Head of caudate nucleus (tissue), 42 donors: ENCODE measurements around the gene OR52B6.
"Not testable (repeated sequence)": the region's sequence is repeated elsewhere in the genome, so short reads cannot be mapped to it uniquely, and the experiment has no call there.

Experiments used
- DNase-seq, 42 donors: peaks; one replicate each; pipeline versions ENCODE4 v3.0.0 to v3.0.0-alpha.2; 2020 to 2021; ENCODE audit warnings: mixed read lengths in 7 of 42
- intact Hi-C: fragments of 100-400 bp; cut with DNase I; formaldehyde crosslinking; loops from one replicate; pipeline ENCODE4 v1.15.0; 2022

Gene OR52B6, protein sequence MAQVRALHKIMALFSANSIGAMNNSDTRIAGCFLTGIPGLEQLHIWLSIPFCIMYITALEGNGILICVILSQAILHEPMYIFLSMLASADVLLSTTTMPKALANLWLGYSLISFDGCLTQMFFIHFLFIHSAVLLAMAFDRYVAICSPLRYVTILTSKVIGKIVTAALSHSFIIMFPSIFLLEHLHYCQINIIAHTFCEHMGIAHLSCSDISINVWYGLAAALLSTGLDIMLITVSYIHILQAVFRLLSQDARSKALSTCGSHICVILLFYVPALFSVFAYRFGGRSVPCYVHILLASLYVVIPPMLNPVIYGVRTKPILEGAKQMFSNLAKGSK

DNA sequence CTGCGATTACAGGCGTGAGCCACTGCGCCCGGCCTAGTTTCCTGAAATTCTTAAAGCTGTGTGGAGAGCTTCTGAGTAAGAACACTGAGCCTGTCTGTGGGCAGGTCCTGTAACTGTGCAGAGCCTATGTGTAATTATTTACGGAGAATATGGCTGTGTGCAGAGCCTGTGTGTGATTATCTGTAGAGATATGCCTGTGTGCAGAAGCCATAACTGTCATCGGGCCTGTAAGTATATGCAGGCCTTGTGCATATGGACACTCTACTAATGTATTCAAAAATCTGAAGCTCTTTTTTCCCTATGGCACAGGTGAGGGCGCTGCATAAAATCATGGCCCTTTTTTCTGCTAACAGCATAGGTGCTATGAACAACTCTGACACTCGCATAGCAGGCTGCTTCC lies at the start of gene OR52B6:
Gene OR52B6, plus strand, starts transcription at position 301 of the 400 bp plus-strand sequence. Its CDS starts 0 bp downstream, at position 301.
- intact Hi-C loops: no loop called here
- no peak for DNase-seq

DNA sequence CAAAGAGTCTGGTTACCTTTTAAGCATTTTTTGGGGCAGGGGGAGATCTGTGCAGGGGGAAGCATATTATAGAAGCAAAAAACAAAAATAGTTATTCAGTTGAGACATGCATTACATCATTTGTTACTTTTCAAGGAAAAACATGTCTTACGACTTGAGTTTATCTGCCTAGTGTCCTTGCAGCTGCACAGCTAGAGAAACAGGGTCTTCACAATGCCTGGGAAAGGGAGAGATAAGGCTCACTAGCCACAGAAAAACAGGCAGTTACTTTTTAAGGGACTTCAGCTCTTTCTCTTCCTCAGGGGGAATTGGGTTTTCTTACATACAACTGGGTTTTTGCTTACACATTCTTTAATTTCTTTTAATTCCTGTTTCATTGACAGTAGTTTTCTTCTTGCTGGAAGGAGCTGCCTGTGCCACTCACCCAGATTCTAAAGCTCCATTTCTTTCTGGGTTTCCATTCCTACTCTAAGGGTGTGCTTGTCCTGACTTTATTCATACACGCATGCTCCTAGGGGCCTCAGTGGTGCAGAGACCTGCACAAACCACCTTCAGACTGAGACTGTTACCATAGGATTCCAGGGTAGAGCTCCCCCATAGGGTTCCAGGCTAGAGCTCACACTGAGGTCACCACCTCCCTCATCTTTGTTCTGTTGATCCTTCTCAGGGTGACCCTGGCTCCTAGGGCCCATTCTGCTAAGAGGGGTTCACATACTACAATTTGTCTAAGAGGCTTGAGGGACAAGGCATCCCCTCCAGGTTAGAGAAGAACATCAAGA lies 49.4 kb upstream of the OR52B6 start:
- intact Hi-C loops: no loop called here
- no peak for DNase-seq

DNA sequence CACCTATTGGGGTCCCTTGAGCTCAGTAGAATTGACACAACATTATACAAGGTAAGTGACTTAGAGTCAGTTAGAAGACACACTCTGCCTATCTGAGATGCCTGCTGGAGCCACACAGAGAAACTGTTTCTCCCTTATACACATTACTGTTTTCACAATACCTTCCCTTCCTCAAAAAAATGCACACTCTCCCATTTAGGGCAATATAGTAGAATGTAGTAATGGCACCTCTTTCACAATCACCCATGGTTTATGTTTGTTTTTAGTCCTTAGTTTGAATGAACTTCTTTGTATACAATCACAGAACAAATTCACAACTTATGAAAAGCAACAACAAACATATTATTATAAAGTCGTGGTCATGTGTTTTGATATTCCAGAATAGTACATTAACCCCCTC lies 46.6 kb upstream of the OR52B6 start:
- DNase-seq: no peak
- intact Hi-C loops: no loop called here

DNA sequence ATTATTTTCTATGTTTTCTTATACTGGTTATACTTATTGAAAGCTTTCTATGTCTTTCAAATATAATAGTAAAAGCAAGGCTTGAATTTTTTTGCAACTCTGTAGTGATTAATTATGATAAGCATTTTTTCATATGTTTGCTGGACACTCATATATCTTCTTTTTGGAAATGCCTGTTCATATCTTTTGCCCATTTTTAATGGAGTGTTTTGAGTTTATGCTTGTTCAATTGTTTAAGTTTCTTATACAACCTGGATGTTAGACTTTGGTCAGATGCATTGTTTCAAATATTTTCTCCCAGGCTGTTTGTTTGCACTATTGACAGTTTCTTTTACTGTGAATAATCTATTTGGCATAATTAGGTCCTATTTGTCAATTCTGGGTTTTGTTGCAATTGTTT lies 44.2 kb upstream of the OR52B6 start:
- no peak for DNase-seq
- intact Hi-C loops: no loop called here

DNA sequence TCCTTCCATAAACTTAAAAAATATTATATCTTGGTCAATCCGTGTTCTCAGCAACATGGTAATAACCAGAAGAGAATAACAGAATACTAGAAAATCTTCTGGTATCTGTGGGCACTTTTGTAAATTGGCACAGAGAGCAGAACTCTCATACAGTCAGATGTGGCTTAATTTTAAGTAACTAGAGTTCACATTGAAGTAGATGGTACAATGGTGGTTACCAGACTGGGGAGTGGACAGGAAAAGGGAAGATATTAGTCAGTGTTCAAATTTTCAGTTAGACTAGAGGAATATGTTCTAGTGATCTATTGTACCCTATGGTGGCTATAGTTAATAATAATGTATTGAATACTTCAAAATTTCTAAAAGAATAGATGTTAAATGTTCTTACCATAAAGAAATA lies 39.2 kb upstream of the OR52B6 start:
- no peak for DNase-seq
- intact Hi-C loops: no loop called here

DNA sequence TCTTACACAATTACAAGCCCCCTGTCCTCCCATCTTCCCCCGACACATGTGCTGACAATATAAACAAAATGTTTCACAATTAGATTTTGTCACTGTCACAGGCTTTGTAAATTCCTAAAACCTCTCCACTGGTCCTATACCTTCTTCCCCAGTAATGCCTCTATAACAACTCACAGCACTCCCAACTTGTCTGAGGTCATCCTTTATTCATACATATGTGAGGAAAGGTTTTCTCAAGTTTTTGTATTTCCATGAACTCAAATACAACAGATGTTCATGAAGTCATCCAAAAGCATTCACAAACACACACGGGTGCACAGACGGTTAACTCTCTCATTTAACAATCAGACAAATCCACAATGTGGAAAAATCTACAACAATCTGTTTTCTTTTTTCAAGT lies 34.2 kb upstream of the OR52B6 start:
- intact Hi-C loops: no loop called here
- no peak for DNase-seq

DNA sequence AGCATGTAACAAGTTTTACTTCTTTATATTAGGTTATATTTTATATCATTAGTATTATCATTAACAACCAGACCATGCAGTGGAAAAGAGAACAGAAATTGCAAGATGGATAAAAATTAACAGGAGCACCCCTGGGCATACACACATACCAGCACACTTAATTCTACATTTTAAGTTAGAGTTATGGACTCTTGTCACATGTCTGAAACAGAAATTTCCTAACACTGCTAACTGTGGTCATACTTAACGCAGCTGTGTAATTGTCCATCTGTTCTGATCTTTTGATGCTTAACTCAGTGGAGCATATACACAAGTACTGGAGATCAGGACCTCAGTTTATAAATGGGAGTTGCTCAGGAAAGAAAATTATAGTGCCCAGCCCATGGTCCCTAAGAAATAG lies 32.7 kb upstream of the OR52B6 start:
- DNase-seq: no peak
- intact Hi-C loops: no loop called here

DNA sequence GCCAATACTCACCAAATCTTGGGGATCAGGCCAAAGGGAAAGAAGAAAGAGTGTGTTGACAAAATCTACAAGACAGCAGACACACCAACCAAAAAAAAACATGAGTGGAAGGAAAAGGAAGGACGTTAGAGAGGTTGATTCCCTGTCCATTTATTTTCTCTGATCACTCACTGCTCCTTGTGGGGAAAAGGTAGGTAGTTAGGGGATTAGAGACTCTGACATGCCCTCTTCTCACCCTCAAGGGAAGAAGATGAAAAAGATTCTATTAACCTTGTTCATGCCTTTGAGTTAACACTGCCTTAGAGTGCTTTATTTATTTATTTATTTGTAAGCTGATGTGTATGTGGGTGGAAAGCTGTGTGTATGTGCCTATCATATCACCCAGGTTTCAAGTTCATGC lies 32.2 kb upstream of the OR52B6 start, which contains the start of gene OR52H1:
Gene OR52H1, minus strand, starts transcription at position 101 of the 400 bp plus-strand sequence. CDS start 3,035 bp downstream, outside the sequence.
- intact Hi-C loops: no loop called here

DNA sequence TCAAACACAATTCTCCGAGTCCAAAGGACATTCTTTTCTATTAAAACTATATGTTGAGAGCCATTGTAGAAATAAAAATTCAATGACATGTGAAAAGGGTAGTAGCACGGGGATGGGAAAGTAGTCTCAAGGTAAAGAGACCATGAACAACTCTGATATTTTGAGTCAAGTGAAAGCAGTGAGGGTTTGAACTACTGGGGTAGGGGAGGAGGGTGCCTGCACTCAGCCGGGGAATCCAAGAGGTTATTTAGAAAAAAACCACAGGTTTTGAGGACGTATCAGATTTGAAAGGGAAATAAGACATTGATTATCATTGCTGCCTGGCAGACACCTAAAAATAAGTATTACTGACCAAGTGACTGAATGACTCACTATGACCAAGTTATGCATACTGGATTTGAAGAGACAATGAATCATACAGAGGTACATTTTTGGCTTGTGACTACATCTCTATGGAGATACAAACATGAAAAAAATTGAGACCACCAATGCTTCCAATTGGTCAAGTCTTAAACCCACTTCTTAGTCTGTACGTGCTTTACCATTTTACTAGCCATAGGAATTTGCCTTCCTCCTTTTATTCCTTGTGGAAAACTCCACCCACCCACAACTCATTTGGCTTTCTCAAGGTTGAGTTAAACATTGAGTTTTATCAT lies 30.1 kb upstream of the OR52B6 start:
- intact Hi-C loops: no loop called here

More for the DNA sequence above, 32.2 kb upstream of the OR52B6 start, which contains the start of gene OR52H1:
- DNase-seq: no peak

DNA sequence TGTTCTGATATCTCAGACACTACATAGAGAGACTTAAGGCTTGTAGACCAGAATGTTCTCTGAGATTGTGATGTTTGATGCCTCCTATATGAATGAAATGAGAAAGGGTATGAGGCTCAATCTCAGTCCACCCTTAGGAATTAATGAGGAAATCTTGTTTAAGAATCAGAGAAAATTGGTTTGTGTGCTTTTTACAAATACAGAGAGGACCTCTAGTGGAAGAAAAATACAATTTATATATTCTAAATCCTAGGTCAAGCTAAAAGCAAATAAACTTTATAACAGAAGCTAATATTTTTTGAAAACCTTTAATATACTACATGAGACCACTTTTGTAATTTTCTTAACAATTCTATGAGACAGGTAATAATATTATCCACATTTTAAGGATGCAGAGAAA lies 27.3 kb upstream of the OR52B6 start:
- intact Hi-C loops: no loop called here

More for the DNA sequence above, 30.1 kb upstream of the OR52B6 start:
- no peak for DNase-seq

DNA sequence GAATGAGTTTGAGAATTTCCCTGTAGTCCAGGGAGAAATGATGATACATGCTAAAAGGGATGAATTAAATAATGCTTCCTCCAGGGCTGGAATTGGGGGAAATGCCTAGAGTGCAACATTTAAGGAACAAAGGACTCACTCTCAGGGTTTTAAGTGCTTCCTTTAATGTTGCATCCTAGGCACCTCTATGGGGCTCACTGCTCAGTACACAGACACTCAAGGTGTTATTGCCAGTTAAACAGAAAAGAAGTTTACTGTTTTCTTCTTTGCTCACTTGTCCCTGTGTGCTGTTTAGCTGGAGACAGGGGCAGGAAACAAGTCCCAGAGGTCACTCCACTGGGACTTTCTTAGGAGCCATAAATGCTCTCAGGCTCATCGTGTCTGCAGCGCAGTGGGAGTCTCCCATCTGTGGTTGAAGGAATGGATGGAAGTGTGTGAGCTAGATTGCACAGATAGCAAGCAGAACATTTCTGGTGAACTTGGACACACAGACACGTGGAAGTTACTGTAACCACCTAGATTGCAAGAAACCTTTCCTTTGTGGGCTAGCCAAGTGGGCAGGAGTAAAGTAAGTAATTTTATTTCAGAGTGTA lies 24.0 kb upstream of the OR52B6 start:
- no peak for DNase-seq
- intact Hi-C loops: no loop called here

More for the DNA sequence above, 27.3 kb upstream of the OR52B6 start:
- DNase-seq: no peak

DNA sequence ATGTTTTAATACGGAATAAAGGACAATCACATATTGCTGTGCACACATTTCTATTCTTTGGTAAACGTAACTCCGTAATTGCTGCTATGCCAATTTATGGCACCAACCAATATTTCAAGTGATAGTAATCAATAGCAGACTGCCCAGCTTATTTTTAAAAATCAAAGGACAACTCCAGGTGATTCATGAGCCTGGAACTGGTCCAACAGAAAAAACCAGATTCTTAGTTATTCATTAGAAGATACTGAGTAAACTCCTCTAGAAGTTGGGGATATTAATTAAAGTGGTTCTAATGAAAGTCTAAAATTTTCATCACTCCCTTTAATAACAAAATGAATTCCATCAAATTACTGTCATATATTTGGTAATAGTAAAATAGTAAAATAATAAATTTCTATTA lies 22.9 kb upstream of the OR52B6 start:
- DNase-seq: no peak

DNA sequence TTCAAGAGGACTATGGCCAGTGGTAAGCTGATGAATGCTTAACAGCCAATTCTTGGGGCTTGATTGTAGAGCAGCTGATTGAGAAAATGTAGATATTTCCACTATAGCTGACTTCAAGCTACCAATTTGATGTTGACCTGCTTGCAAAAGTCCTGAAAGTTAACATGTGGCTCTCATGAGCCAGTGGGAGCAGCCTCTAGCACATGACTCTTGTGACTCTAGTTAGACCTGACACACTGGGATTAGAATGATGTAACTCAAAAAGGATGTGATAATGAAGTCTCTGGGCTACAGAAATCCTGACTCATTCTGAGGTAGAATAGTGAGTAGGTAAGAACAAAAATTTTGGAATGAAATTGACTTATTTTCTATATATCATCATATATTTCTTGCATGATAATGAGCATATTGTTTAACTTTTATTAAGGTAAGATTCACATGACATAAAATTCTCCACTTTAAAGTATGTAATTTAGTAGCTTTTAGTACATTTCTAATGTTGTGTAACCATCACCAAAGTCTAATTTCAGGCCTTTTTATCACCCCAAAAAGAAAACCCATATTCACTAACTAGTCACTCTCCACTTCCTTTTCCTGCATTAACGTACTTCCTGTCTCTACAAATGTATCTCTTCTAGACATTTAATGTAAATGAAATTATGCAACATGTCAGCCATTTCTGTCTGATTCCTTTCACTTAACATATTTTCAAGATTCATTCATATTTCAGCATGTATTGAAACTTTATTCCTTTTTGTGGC lies 16.2 kb upstream of the OR52B6 start:
- intact Hi-C loops: no loop called here
- no peak for DNase-seq

More for the DNA sequence above, 22.9 kb upstream of the OR52B6 start:
- intact Hi-C loops: no loop called here

DNA sequence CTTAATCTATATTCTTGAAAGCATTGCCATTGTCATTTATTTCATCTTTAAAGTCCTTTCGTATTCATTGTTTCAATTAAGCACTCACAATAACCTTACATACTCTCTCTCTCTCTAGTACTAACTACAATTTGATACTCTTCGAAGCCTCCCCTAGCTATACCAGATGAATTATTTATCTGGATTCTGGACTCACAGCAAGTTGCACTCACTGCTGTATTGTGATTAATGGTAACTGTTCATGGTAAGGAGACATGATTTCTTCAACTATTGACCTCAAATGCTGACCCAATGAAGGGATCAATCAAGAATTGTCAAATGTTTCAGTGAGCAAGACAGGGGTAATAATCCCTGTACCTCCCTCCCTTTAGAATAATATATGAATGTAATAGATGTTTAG lies 6.0 kb upstream of the OR52B6 start:
- intact Hi-C loops: no loop called here
- no peak for DNase-seq

DNA sequence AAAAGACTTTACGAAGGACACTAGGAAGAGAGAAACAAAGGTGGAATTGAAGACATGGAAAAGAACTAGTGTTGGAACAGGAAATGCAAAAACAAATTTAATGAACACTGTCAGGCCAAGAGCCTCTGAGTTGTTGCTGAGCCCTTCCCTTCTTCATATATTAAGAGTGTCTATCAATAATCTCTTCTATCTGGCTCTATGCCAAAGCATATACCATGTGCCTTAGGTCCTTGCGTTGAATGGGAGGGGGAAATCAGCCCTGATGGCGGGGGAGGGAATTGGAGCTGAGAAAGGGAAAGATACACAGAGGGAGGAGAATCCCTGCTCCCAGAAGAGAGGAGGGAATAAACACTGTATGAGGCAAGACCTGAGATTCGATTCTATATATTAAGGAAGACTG lies 5.5 kb upstream of the OR52B6 start:
- no peak for DNase-seq
- intact Hi-C loops: no loop called here

DNA sequence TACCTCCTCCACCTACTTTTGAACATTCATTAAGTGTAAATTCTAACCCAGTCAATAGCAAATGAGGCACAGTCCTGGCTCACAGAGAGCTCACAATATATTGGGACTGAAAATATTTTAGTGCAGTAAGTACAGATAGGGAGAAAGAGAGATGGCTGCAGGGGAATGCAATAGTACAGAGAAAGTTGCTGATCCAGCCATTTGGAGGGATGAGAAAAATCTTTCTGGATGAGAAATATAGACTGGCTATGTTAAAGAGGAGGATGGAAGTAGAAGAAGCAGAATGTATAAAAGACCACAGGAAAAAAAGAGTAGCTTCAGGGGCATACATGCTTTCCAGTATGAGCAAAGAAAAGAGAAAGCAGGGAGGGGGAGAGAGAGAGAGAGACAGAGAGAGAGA lies 3.6 kb upstream of the OR52B6 start:
- intact Hi-C loops: no loop called here
- DNase-seq: no peak

DNA sequence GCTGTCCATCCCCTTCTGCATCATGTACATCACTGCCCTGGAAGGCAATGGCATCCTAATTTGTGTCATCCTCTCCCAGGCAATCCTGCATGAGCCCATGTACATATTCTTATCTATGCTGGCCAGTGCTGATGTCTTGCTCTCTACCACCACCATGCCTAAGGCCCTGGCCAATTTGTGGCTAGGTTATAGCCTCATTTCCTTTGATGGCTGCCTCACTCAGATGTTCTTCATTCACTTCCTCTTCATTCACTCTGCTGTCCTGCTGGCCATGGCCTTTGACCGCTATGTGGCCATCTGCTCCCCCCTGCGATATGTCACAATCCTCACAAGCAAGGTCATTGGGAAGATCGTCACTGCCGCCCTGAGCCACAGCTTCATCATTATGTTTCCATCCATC lies 337 bp downstream of the OR52B6 start:
- DNase-seq: no peak
- intact Hi-C loops: no loop called here

DNA sequence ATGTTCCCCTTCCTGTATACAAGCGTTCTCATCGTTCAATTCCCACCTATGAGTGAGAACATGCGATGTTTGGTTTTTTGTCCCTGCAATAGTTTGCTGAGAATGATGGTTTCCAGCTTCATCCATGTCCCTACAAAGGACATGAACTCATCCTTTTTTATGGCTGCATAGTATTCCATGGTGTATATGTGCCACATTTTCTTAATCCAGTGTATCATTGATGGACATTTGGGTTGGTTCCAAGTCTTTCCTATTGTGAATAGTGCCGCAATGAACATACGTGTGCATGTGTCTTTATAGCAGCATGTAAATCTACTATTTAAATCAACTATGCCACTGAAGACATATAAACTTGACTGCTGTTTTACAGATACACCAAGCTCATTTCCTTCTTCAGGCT lies 3.8 kb downstream of the OR52B6 start:
- DNase-seq, intact Hi-C loops: not testable (repeated sequence)

DNA sequence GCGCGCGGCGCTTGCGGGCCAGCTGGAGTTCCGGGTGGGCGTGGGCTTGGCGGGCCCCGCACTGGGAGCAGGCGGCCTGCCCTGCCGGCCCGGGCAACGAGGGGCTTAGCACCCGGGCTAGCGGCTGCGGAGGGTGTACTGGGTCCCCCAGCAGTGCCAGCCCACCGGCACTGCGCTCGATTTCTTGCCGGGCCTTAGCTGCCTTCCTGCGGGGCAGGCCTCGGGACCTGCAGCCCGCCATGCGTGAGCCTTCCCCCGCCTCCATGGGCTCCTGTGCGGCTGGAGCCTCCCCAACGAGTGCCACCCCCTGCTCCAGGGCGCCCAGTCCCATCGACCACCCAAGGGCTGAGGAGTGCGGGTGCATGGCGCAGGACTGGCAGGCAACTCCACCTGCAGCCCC lies 9.2 kb downstream of the OR52B6 start:
- DNase-seq, intact Hi-C loops: not testable (repeated sequence)
